Left renal cortex interstitium (tissue), 4 donors: ENCODE measurements around the gene PCED1B. TPM values are rescaled to one million over a fixed set of nuclear protein-coding genes. Genes with fewer than 3 reads are reported as not detected.
"Not testable (repeated sequence)": the region's sequence is repeated elsewhere in the genome, so short reads cannot be mapped to it uniquely, and the experiment has no call there.

Experiments
- DNase-seq, 4 donors: peaks; one replicate each; pipeline ENCODE4 v3.0.0-alpha.2; 2013; ENCODE audit warnings: low read depth in 4 of 4, low spot score in 2 of 4, missing footprints in 1 of 4
- polyA plus RNA-seq, 4 donors: library from polyadenylated mRNA; unstranded; fragments of 120-200 nt; gene quantifications; one replicate each; pipeline ENCODE4 v1.2.1, GENCODE V29; 2013; ENCODE audit not compliant: insufficient read length in 4 of 4

The PCED1B gene
- polyA plus RNA-seq, 4 donors: 4.0 to 5.9 (median 4.4) TPM

- no peak for DNase-seq
These were observed 189.4 kb downstream of the PCED1B start for GRCh38 chr12:47268501-47269454.

DNA sequence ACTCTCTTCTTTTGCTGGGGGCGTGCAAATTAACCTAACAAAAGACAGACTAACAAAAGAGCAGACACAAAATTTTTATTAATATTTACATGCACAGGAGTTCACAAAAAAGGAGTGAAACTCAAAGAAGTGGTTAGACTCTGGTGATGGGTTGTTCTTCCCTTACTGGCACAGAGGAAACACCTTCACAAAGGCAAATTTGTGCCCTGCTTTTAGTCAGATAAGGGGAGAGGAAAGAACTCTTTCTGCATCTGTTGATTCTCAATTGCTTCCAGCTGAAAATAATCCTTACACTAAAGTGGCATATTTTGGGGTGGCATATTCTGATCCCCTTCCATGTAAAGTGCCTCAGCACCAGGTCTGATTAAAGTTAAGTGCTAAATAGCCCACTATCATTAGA lies 190.5 kb downstream of the PCED1B start:
- no peak for DNase-seq

DNA sequence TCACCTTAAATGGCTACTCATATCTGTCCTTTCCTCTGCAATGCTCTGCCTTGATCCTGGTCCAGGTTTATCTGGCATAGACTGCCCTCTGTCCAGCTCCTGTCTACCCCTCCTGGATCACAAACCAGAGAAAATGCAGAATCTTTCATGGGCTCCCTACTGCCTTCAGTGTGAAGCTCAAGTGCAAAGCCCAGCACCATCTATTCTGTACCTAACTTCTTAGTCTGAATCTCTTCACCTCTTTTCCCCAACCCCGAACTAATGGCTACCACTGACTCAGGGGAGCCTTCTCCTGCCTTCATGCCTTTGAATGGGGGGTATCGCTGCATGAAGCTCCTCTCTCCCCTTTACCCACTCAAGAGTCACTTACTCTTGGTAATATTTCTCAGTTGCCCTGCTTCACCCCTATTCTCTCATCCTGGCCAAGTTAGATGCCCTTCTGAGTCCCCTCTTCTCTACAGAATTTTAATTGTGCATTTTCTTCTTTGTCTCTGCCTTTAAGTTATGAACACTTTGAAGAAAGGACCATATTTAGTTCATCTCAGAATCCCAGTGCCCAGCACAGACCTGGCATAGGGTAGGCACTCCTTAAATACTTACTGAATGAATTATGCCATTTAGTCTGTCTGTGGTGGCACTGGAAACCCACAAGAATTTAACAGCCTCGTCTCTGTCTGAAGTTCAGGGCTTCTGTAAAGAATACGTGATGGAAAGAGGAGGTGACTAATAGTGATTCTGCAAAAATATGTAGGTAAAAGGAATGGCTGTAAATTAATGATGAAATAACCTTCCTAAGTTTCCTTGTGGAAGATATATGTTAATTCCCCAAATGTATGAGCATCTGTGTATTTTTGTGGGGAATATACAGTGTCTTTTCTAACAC lies 191.6 kb downstream of the PCED1B start:
- DNase-seq: no peak

- no peak for DNase-seq
These were observed 192.4 kb downstream of the PCED1B start for GRCh38 chr12:47271800-47272239.

DNA sequence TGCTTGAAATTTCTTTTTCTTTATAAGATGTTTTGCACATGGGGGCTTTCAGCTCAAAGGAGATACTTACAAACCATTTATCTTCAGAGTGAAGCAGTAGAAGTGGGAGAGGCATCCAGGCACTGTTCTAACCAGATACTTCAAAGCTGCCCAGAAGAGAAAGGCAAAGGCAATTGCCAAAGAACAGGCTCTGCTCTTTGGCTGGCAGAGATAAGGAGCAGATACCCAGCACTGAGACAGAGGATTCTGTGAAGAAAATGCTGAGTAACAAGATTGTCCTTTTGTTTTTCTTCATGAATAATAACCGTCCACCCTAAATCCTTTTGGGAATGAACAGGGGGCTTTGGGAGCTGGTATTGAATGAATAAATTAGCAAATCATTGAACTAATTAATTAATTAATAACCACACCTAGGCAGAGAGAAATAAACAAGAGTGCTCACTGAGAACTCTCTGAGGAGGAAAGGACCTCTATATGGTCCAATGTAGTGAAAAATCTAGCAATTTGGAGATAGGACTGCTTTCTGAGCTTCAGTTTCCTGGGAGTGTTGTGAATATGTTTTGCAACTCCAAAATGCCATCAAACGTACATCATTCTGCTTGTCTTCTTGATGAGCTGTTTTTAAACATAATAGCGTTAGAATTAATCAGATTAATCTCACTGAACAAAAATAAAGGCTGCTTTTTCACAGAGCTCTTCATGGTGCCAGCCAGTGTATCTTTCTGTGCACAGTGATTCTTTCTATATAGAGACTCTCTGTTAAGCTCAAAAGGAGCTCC lies 193.2 kb downstream of the PCED1B start:
- DNase-seq: no peak

GRCh38 chr12:47273191-47273626 lies 193.8 kb downstream of the PCED1B start:
- no peak for DNase-seq

- DNase-seq: no peak
These were observed 195.3 kb downstream of the PCED1B start for GRCh38 chr12:47274760-47275159.

DNA sequence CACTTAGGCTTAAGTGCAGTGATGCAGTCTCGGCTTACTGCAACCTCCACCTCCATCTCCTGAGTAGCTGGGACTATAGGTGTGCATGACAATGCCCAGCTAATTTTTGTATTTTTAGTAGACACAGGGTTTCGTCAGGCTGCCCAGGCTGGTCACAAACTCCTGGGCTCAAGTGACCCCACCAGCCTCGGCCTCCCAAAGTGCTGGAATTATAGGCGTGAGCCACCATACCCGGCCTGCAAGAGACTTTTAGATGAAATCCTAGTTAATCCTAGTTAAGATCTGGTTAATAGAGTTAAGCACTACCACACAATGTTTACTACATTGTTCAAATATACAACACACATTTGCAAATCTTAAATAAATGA lies 196.8 kb downstream of the PCED1B start:
- no peak for DNase-seq

- DNase-seq: no peak
These were observed 197.3 kb downstream of the PCED1B start for GRCh38 chr12:47276621-47277309.

DNA sequence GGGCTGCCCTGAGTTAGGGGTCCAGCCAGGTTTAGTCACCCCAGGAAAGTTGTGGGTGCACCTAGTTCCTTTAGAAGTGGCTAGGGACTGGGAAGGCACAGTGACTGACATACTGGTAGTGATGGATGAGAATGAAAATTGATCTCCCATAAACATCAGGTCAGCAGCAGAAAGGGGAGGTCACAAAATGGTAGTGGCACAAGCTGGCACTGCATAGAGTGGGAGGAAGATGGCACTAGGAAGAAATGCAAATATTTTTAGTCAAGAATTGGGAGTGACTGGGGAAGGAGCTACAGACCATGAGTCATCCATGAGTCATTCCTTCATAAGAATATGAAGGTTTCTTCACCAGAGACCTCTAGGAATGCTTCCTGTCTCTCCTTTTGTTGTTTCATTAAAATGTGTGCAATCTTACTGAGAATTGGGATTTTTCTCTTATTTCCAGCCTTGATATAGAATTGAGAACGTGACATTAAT lies 198.6 kb downstream of the PCED1B start:
- DNase-seq: no peak

- DNase-seq: not testable (repeated sequence)
These were observed 200.3 kb downstream of the PCED1B start for GRCh38 chr12:47279758-47280157.

DNA sequence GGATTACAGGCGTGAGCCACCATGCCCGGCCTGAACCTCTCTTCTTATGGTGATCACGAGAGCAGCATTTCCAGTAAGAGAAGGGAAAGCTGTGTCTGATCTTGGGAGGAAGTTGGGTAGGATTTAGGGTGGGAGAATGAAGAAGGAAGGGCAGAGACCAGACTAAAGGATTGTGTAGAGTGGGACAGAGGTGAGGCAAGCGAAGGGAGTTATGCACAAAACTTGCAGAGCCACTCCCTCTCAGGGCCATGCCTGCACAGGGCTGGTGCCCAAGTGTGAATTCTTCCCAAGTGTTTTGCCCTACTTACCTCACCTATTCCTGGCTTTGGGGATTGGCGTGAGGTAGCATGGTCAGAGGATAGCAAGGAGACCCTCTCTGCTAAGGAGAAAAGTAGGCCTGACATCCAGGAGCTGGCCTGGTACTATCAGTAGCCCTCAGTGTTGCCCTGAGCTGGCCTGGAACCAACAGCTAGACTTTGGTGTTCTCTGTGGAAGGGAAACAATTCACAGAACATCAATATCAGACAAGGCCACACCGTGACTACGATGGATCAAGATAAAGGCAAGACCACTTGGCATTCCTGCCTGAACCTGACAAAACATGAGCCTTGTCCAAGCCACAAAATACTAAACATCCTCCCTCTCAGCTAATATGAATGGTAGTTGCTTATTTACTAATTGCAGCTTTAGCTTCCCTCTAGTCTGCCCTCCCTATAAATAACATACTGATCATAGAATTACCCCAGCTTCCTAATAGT lies 201.3 kb downstream of the PCED1B start:
- no peak for DNase-seq

DNA sequence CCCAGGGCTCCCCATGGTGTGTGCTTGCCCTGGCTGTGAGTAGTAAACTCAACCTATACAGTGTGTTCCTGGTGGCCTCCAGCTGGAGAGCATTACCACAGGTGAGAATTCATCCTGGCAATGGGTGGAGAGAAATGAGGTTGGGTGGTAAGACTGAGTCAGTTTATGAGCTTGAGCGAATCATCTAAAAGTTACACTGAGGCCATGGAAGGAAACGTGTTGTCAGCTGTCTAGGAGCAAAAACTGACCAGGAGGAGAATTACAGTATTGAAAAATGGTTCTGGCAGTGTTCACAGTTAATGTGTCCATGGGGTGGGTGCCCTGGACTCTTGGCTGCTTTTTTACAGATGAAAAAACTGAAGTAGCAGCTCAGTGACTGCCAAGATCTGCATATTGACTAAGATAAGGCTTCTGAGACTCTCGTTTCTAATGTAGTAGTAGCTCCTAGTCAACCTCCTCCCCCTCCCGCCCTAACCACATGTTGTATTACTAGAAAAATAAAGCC lies 202.3 kb downstream of the PCED1B start:
- DNase-seq: no peak

- no peak for DNase-seq
These were observed 202.8 kb downstream of the PCED1B start for GRCh38 chr12:47282206-47282605.

Other genes with a start within 250 kb of the PCED1B start
- gene AMIGO2, start 338 bp downstream of the PCED1B start, polyA plus RNA-seq: 10 to 100 TPM; 37.5 to 50.1 (median 44.2) TPM